ENCODE results near the gene AKAP12.

GRCh38 chr6:151309619-151310018, 69.9 kb downstream of the AKAP12 start:
- no peak for TF ChIP-seq CTCF (IDR thresholded peaks at IDR 0.05; ENCODE audit: low read depth, low read length, poor library complexity, severe bottlenecking)
- no peak for TF ChIP-seq EZH2phosphoT487 (IDR thresholded peaks at IDR 0.05; ENCODE audit: borderline replicate concordance, low read length)

Measured in DOHH2 (cell line).